Brain microvascular endothelial cell (primary cell): Measurements from ENCODE around the gene SMIM26.

Experiments used
- DNase-seq: peaks from one replicate; pipeline ENCODE4 v3.0.0-alpha.2; 2020
- H3K27ac ChIP-seq: fragments of 250-450 bp; sonication (Bioruptor Pico); 2 replicates; pipeline ENCODE4 v1.5.1; 2020; ENCODE audit warnings: mild to moderate bottlenecking, moderate library complexity
- H3K27me3 ChIP-seq: fragments of 250-450 bp; sonication (Bioruptor Pico); replicated peaks from 2 replicates; pipeline ENCODE4 v1.5.1; 2020; ENCODE audit warnings: mild to moderate bottlenecking
- H3K36me3 ChIP-seq: fragments of 250-450 bp; sonication (Bioruptor Pico); replicated peaks from 2 replicates; pipeline ENCODE4 v1.5.1; 2020; ENCODE audit warnings: mild to moderate bottlenecking
- H3K4me3 ChIP-seq: 2 replicates; pipeline ENCODE4 v1.5.1; 2011; ENCODE audit warnings: low read depth, mild to moderate bottlenecking, control low read depth, low read length, moderate library complexity
- in situ Hi-C: cut with HindIII; loops from 2 replicates; pipeline ENCODE4 v1.10.0; 2017; ENCODE audit warnings: low sequenced_read_pairs, low pct_ligation_motif_present
- TF ChIP-seq, protein P1 (sequence below): IDR thresholded peaks from 2 replicates; pipeline ENCODE4 v1.5.1; 2011; ENCODE audit warnings: low read depth, mild to moderate bottlenecking, moderate library complexity, low read length, control low read depth, inconsistent platforms; ENCODE audit errors: missing control alignments

The SMIM26 gene

GRCh38 chr20:18543216-18543615, 24.0 kb upstream of the SMIM26 start:
- TF ChIP-seq, protein P1, sequence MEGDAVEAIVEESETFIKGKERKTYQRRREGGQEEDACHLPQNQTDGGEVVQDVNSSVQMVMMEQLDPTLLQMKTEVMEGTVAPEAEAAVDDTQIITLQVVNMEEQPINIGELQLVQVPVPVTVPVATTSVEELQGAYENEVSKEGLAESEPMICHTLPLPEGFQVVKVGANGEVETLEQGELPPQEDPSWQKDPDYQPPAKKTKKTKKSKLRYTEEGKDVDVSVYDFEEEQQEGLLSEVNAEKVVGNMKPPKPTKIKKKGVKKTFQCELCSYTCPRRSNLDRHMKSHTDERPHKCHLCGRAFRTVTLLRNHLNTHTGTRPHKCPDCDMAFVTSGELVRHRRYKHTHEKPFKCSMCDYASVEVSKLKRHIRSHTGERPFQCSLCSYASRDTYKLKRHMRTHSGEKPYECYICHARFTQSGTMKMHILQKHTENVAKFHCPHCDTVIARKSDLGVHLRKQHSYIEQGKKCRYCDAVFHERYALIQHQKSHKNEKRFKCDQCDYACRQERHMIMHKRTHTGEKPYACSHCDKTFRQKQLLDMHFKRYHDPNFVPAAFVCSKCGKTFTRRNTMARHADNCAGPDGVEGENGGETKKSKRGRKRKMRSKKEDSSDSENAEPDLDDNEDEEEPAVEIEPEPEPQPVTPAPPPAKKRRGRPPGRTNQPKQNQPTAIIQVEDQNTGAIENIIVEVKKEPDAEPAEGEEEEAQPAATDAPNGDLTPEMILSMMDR = no peak
- H3K27me3 ChIP-seq = no peaks in the 10 kb centered on the region
- H3K36me3 ChIP-seq = peaks cover 37% of the 10 kb centered on the region
- H3K27ac ChIP-seq = no peak overlapping the region
- no peak overlapping the region for H3K4me3 ChIP-seq
- in situ Hi-C loops = no loop called here
- DNase-seq = no peak

- Histone ChIP-seq H3K27me3 (no peaks in the 10 kb centered on the region), H3K36me3 (peaks cover 42% of the 10 kb centered on the region), H3K27ac (no peak overlapping the region), H3K4me3 (no peak overlapping the region)
- DNase-seq = no peak
- TF ChIP-seq, protein P1 = no peak
- in situ Hi-C loops = no loop called here
These were observed 23.3 kb upstream of the SMIM26 start for GRCh38 chr20:18543932-18544331.

DNA sequence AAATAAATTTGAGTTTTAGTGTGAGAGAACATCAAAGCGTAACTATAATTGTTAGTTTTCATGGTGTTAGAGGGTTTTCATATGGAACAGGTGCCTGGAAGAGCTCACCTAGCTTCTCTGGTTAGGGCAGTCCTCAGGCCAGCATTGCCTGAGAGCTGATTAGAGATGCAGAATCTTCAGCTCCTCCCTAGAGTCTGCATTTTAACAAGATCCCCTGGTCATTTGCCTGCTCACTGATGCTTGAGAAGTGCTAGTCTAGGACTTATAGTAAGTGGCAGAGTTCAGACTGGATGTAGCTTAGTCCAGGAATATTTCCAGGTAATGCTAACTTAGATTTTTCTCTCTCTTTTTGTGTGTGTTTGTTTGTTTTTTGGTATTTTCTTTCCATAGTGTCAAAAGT, 21.7 kb upstream of the SMIM26 start:
- Histone ChIP-seq H3K27me3 (no peaks in the 10 kb centered on the region), H3K36me3 (peaks cover 44% of the 10 kb centered on the region), H3K27ac (no peak overlapping the region), H3K4me3 (no peak overlapping the region)
- TF ChIP-seq, protein P1 = no peak
- in situ Hi-C loops = no loop called here
- DNase-seq = no peak

DNA sequence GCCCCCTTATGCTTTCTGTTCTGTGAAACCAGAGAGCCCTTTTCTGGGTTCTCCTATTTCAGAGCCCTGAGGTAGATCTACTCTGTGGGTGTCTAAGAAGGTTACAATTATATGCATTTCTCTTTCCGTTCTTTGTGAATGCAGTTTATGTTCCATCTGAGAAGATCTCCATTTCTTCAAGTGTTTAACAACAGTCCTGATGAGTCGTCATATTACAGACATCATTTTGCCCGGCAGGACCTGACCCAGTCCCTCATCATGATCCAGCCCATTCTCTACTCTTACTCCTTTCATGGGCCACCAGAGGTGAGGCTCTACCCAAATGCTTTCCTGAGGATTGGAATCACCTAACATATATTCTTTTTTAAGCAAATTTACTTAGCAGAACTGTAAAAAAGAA, 18.8 kb upstream of the SMIM26 start:
- Histone ChIP-seq H3K36me3 (peaks cover 50% of the 10 kb centered on the region), H3K27ac (no peak overlapping the region), H3K27me3 (no peaks in the 10 kb centered on the region), H3K4me3 (no peak overlapping the region)
- TF ChIP-seq, protein P1 = no peak
- in situ Hi-C loops = no loop called here
- no peak for DNase-seq

GRCh38 chr20:18553746-18554145, 13.5 kb upstream of the SMIM26 start:
- in situ Hi-C loops = no loop called here
- no peak for DNase-seq
- H3K36me3 ChIP-seq = peaks cover 47% of the 10 kb centered on the region
- no peak overlapping the region for H3K27ac ChIP-seq
- H3K27me3 ChIP-seq = no peaks in the 10 kb centered on the region
- TF ChIP-seq, protein P1 = no peak
- no peak overlapping the region for H3K4me3 ChIP-seq

DNA sequence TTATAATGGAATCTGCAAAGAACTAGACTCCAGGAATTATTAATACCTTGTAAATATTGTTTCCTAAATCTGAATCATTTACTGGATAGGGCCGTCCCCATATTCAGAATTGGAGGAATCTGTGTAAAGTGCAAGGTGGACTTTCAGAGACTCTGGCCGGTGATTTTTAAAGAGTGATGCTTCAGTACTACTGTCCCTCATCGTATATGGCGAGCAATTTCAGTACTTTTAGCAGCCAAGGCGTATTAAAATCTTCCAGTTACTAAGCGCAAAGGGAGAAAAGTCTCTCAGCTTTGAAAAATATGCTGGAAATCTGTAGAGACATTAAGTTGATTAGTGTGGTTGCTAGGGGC, 483 bp downstream of the SMIM26 start:
- peak overlapping the region; percentile 88 for H3K4me3 ChIP-seq
- in situ Hi-C loops = no loop called here
- H3K27ac ChIP-seq = peak overlapping the region; percentile 72
- H3K36me3 ChIP-seq = peaks cover 7% of the 10 kb centered on the region
- DNase-seq = no peak
- TF ChIP-seq, protein P1 = no peak
- H3K27me3 ChIP-seq = no peaks in the 10 kb centered on the region
